SIG-M5 treated with dmso at 0.1 percent for 504 hours (cell line): ENCODE results near the gene USF1.
"Not testable (repeated sequence)": the region's sequence is repeated elsewhere in the genome, so short reads cannot be mapped to it uniquely, and the experiment has no call there.

ENCODE experiments used
- DNase-seq: peaks from one replicate; lab custom pipeline; 2025; ENCODE audit not compliant: unreplicated experiment; lab: John Stamatoyannopoulos, UW

The USF1 gene

GRCh38 chr1:161079436-161080110 lies 33.8 kb upstream of the USF1 start:
- no peak for DNase-seq

GRCh38 chr1:161077426-161077825 lies 31.6 kb upstream of the USF1 start:
- no peak for DNase-seq

GRCh38 chr1:161076410-161076809 lies 30.6 kb upstream of the USF1 start:
- no peak for DNase-seq

- DNase-seq: no peak
Observed at GRCh38 chr1:161074676-161075368, 29.0 kb upstream of the USF1 start.

GRCh38 chr1:161073474-161074121 lies 27.8 kb upstream of the USF1 start:
- DNase-seq: no peak

GRCh38 chr1:161072751-161073449 lies 27.1 kb upstream of the USF1 start:
- DNase-seq: no peak

- DNase-seq: peak; percentile 56
Observed at GRCh38 chr1:161071886-161072371, 26.2 kb upstream of the USF1 start.

- DNase-seq: no peak
Observed at GRCh38 chr1:161070761-161071160, 25.0 kb upstream of the USF1 start.

GRCh38 chr1:161069731-161070270 lies 24.0 kb upstream of the USF1 start, which contains the start of gene ARHGAP30:
TSS of gene ARHGAP30 (minus strand) at chr1:161069891. CDS start at chr1:161069624, 267 bp downstream.
- DNase-seq: peak; percentile 98

GRCh38 chr1:161069241-161069640 lies 23.5 kb upstream of the USF1 start:
- no peak for DNase-seq

- DNase-seq: peak; percentile 98
Observed at GRCh38 chr1:161068306-161069234, 22.8 kb upstream of the USF1 start.

- no peak for DNase-seq
Observed at GRCh38 chr1:161066694-161067093, 20.9 kb upstream of the USF1 start.

GRCh38 chr1:161065681-161066080 lies 19.9 kb upstream of the USF1 start:
- DNase-seq: not testable (repeated sequence)

- DNase-seq: not testable (repeated sequence)
Observed at GRCh38 chr1:161063936-161064335, 18.2 kb upstream of the USF1 start.

GRCh38 chr1:161061419-161061818 lies 15.6 kb upstream of the USF1 start:
- DNase-seq: no peak

GRCh38 chr1:161059293-161059692 lies 13.5 kb upstream of the USF1 start:
- DNase-seq: no peak

GRCh38 chr1:161054805-161055204 lies 9.0 kb upstream of the USF1 start:
- no peak for DNase-seq

- DNase-seq: no peak
Observed at GRCh38 chr1:161054232-161054631, 8.5 kb upstream of the USF1 start.

GRCh38 chr1:161052899-161053298 lies 7.1 kb upstream of the USF1 start:
- DNase-seq: no peak

- DNase-seq: no peak
Observed at GRCh38 chr1:161051219-161051618, 5.4 kb upstream of the USF1 start.
